Tibial artery (tissue), 4 donors: ENCODE measurements around the gene SUMO2.

Experiments used
- DNase-seq, 2 donors: peaks; one replicate each; pipeline ENCODE4 v3.0.0-alpha.2; 2019
- H3K27ac ChIP-seq, 2 donors: fragments of 200-600 bp; sonication (generic) in 1 of 2; 1 replicate in 1 of 2; 2 replicates in 1 of 2; pipeline ENCODE4 v1.5.1; 2018 to 2019; ENCODE audit warnings: mild to moderate bottlenecking in 1 of 2
- H3K27me3 ChIP-seq, 2 donors: fragments of 200-600 bp; sonication (generic) in 1 of 2; one replicate each; pipeline versions ENCODE4 v1.5.1 to v1.6.0; 2016 to 2019
- H3K36me3 ChIP-seq, 3 donors: fragments of 200-600 bp; sonication (generic) in 2 of 3; one replicate each; pipeline ENCODE4 v1.5.1; 2016 to 2019; ENCODE audit warnings: mild to moderate bottlenecking in 2 of 3
- H3K4me1 ChIP-seq, 4 donors: fragments of 200-600 bp; sonication (generic) in 2 of 4; 1 replicate in 3 of 4; 2 replicates in 1 of 4; pipeline ENCODE4 v1.5.1; 2016 to 2019
- H3K4me3 ChIP-seq, 2 donors: fragments of 200-600 bp; sonication (generic) in 1 of 2; 1 replicate in 1 of 2; 2 replicates in 1 of 2; pipeline ENCODE4 v1.5.1; 2018 to 2019; ENCODE audit warnings: mild to moderate bottlenecking in 2 of 2
- H3K9me3 ChIP-seq, 3 donors: fragments of 200-600 bp; sonication (generic) in 1 of 3; one replicate each; pipeline ENCODE4 v1.5.1; 2016 to 2019
- intact Hi-C: fragments of 100-400 bp; cut with DNase I; formaldehyde crosslinking; loops from one replicate; pipeline ENCODE4 v1.15.0; 2023; ENCODE audit warnings: low total_unique reads
- TF ChIP-seq, protein P1 (sequence below), 2 experiments: fragments of 200-600 bp in 1 of 2; fragments of 450-650 bp in 1 of 2; IDR thresholded peaks; one replicate each; pipeline ENCODE4 v1.5.1; 2017 to 2019; ENCODE audit warnings: antibody characterized with exemption in 2 of 2, mild to moderate bottlenecking in 1 of 2, moderate library complexity in 1 of 2

SUMO2 gene

GRCh38 chr17:75227729-75228128 is 45.0 kb upstream of the SUMO2 start:
- Histone ChIP-seq H3K4me3 (no peak overlapping the region), H3K27ac (no peak overlapping the region), H3K4me1 (no peaks in the 10 kb centered on the region), H3K36me3 (peaks cover 34 to 93% (median 89%) of the 10 kb centered on the region in 3 donors), H3K9me3 (no peaks in the 10 kb centered on the region), H3K27me3 (no peaks in the 10 kb centered on the region)
- intact Hi-C loops: no loop called here
- TF ChIP-seq, protein P1, sequence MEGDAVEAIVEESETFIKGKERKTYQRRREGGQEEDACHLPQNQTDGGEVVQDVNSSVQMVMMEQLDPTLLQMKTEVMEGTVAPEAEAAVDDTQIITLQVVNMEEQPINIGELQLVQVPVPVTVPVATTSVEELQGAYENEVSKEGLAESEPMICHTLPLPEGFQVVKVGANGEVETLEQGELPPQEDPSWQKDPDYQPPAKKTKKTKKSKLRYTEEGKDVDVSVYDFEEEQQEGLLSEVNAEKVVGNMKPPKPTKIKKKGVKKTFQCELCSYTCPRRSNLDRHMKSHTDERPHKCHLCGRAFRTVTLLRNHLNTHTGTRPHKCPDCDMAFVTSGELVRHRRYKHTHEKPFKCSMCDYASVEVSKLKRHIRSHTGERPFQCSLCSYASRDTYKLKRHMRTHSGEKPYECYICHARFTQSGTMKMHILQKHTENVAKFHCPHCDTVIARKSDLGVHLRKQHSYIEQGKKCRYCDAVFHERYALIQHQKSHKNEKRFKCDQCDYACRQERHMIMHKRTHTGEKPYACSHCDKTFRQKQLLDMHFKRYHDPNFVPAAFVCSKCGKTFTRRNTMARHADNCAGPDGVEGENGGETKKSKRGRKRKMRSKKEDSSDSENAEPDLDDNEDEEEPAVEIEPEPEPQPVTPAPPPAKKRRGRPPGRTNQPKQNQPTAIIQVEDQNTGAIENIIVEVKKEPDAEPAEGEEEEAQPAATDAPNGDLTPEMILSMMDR (IDR thresholded peaks at IDR 0.05): no peak
- no peak for DNase-seq

DNA sequence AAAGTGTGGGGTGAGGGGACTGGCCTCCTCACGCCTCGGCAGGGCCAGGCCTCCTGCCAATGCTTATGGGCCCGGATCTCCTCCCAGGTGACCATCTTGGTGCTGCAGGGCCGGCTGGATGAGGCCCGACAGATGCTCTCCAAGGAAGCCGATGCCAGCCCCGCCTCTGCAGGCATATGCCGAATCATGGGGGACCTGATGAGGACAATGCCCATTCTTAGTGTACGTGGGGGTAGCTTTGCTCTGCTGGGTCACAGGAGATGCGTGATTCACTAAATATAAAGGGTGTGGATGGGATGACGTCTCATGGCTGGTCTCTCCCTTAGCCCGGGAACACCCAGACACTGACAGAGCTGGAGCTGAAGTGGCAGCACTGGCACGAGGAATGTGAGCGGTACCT is 42.3 kb upstream of the SUMO2 start:
- intact Hi-C loops: no loop called here
- DNase-seq: no peak
- H3K27me3 ChIP-seq: no peaks in the 10 kb centered on the region
- no peak overlapping the region for H3K4me3 ChIP-seq
- H3K36me3 ChIP-seq: peaks cover 29 to 91% (median 67%) of the 10 kb centered on the region in 3 donors
- TF ChIP-seq, protein P1 (IDR thresholded peaks at IDR 0.05): no peak
- H3K4me1 ChIP-seq: no peaks in the 10 kb centered on the region
- no peaks in the 10 kb centered on the region for H3K9me3 ChIP-seq
- H3K27ac ChIP-seq: no peak overlapping the region

DNA sequence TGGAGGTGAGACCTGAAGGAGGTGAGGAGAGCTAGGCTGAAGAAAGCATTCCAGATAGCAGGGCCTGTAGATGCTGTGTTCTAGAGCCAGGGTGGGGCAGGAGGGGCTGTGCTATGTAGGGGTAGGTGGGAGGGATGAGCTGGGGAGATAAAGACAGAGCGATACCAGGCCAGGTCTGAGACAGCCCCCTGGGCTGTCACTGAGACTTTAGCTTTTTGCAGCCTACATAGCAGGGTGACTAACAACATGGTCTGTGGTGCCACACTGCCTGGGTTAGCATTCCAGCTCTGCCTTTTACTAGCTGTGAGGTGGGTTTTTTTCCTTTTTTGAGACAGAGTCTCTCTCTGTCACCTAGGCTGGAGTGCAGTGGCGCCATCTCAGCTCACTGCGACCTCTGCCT is 37.1 kb upstream of the SUMO2 start:
- Histone ChIP-seq H3K27ac (no peak overlapping the region), H3K27me3 (no peaks in the 10 kb centered on the region), H3K4me1 (no peaks in the 10 kb centered on the region), H3K36me3 (peaks cover 53 to 98% (median 73%) of the 10 kb centered on the region in 3 donors), H3K4me3 (no peak overlapping the region), H3K9me3 (no peaks in the 10 kb centered on the region)
- DNase-seq: no peak
- TF ChIP-seq, protein P1 (IDR thresholded peaks at IDR 0.05): no peak
- intact Hi-C loops: no loop called here

DNA sequence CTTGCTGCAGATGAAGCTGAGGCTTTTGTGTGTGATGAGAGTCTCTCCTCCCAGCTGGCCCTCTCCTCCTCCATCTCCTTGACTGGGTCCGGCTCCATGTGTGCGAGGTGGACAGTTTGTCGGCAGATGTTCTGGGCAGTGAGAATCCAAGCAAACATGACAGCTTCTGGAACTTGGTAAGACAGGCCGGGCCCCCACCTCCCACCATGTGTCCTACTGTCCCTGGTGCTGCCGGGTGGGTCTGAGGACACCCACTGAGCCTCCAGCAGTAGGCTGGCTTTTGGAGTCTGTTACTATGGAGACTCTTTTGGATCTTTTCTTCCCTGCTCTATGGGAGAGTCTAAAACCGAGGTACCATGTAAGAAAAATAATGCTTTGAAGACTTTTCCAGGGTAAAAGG is 35.4 kb upstream of the SUMO2 start:
- Histone ChIP-seq H3K27me3 (no peaks in the 10 kb centered on the region), H3K27ac (no peak overlapping the region), H3K9me3 (no peaks in the 10 kb centered on the region), H3K4me3 (no peak overlapping the region), H3K4me1 (no peaks in the 10 kb centered on the region), H3K36me3 (peaks cover 70 to 98% (median 70%) of the 10 kb centered on the region in 3 donors)
- TF ChIP-seq, protein P1 (IDR thresholded peaks at IDR 0.05): no peak
- DNase-seq: no peak
- intact Hi-C loops: no loop called here

GRCh38 chr17:75209061-75209460 is 26.3 kb upstream of the SUMO2 start:
- DNase-seq: no peak
- Histone ChIP-seq H3K27me3 (no peaks in the 10 kb centered on the region), H3K27ac (no peak overlapping the region), H3K9me3 (no peaks in the 10 kb centered on the region), H3K36me3 (peaks cover 40 to 56% (median 43%) of the 10 kb centered on the region in 3 donors), H3K4me3 (no peak overlapping the region), H3K4me1 (peaks cover 0 to 24% (median 12%) of the 10 kb centered on the region in 4 donors)
- intact Hi-C loops: loop anchor here (10.0 kb wide), 2 partner anchors 94 to 244 kb away; no protein-coding TSS in a partner anchor
- TF ChIP-seq, protein P1 (IDR thresholded peaks at IDR 0.05): no peak

DNA sequence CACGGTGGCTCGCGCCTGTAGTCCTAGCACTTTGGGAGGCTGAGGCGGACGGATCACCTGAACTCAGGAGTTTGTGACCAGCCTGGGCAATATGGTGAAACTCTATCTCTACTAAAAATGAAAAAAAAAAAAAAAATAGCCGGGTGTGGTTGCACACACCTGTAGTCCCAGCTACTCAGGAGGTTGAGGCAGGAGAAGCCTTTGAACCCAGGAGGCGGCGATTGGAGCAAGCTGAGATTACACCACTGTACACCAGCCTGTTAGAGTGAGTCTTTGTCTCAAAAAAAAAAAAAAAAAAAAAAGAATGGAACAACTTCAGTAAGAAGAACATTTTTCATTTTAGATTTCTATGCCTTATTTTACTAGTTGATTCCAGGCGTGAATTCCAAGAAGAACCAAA is 25.4 kb upstream of the SUMO2 start:
- TF ChIP-seq, protein P1 (IDR thresholded peaks at IDR 0.05): no peak
- H3K36me3 ChIP-seq: peaks cover 31 to 47% (median 36%) of the 10 kb centered on the region in 3 donors
- H3K4me3 ChIP-seq: no peak overlapping the region
- DNase-seq: no peak
- no peaks in the 10 kb centered on the region for H3K9me3 ChIP-seq
- intact Hi-C loops: loop anchor here (10.0 kb wide), 2 partner anchors 93 to 243 kb away; no protein-coding TSS in a partner anchor
- H3K27me3 ChIP-seq: no peaks in the 10 kb centered on the region
- H3K27ac ChIP-seq: no peak overlapping the region
- H3K4me1 ChIP-seq: peaks cover 0 to 24% (median 12%) of the 10 kb centered on the region in 4 donors
